Right cardiac atrium (tissue), 5 donors: Measurements from ENCODE around the gene COL23A1. TPM values are rescaled to one million over a fixed set of nuclear protein-coding genes. Genes with fewer than 3 reads are reported as not detected.
A peak's percentile ranks its signal among the peaks of the same experiment; 100 is the strongest.

Source experiments
- ATAC-seq, 2 donors: fragments of 200-7000 bp; cut with Tn5 transposase; one replicate each; pipeline versions ENCODE4 v1.8.0 to v1.9.1; 2020; ENCODE audit warnings: moderate library complexity in 2 of 2, mild to moderate bottlenecking in 1 of 2
- DNase-seq, 3 donors: peaks; one replicate each; pipeline ENCODE4 v3.0.0-alpha.2; 2020
- H3K27ac ChIP-seq: one replicate; pipeline ENCODE4 v1.5.1; 2013; ENCODE audit warnings: mild to moderate bottlenecking, low read length, control low read depth, moderate library complexity
- H3K27me3 ChIP-seq: one replicate; pipeline ENCODE4 v1.6.1; 2013; ENCODE audit not compliant: control insufficient read depth, insufficient read depth
- H3K4me1 ChIP-seq: one replicate; pipeline ENCODE4 v1.6.1; 2013; ENCODE audit warnings: low read length; ENCODE audit not compliant: control insufficient read depth, insufficient read depth
- H3K4me3 ChIP-seq: one replicate; pipeline ENCODE4 v1.5.1; 2013; ENCODE audit warnings: low read length, control low read depth
- H3K9me3 ChIP-seq: one replicate; pipeline ENCODE4 v1.6.1; 2013; ENCODE audit warnings: low read length; ENCODE audit not compliant: control insufficient read depth
- WGBS: extraction: QIAGEN DNeasy Blood & Tissue Kit; methylation state at CpG from one replicate; pipeline ENCODE4 v1.1.7; 2013; 5-methylcytosine and 5-hydroxymethylcytosine counted together
- intact Hi-C, 4 donors: fragments of 100-400 bp; cut with DNase I; formaldehyde crosslinking; loops; one replicate each; pipeline versions ENCODE4 v1.11.0 to v1.14.0; 2022 to 2023
- polyA plus RNA-seq: library from polyadenylated mRNA; stranded (reverse); fragments of 200-250 nt; gene quantifications from one replicate; pipeline ENCODE4 v1.2.3, GENCODE V29; 2013
- total RNA-seq, 4 donors: library from RNA; stranded (reverse); fragmentation: NEBNext Ultra II Directional; extraction: Animal tissue kit (Norgen Biotek cat#: 25700); gene quantifications; one replicate each; pipeline ENCODE4 v1.2.1, GENCODE V29; 2021
- donor health status: healthy with polysubstance abuse.
- donor health status: DM: no; HTN: yes; CAD: no.
- donor health status: DM: no; HTN: no; CAD: no.
- donor health status: DM: no; HTN: yes; CAD: no; lungs with severe emphysema.
- donor health status: DM: yes; HTN: yes; CAD: no.

Gene COL23A1
- total and polyA plus RNA-seq, 5 donors: 2.5 to 13.6 (median 6.3) TPM

GRCh38 chr5:178544166-178544834, 45.9 kb downstream of the COL23A1 start:
- Histone ChIP-seq H3K27ac (peak overlapping the region; percentile 5), H3K27me3 (no peaks in the 10 kb centered on the region), H3K4me3 (no peak overlapping the region), H3K9me3 (no peaks in the 10 kb centered on the region), H3K4me1 (no peaks in the 10 kb centered on the region)
- DNase-seq: peak; percentile 36 to 84 (median 76)
- ATAC-seq: peak; percentile 45 to 61
- intact Hi-C loops: loop anchor here in 2 of 4 donors (10.0 kb wide), 2 partner anchors 69 to 79 kb away; no protein-coding TSS in a partner anchor
- 87% methylated on average over 22 of the region's 22 CpGs for WGBS

DNA sequence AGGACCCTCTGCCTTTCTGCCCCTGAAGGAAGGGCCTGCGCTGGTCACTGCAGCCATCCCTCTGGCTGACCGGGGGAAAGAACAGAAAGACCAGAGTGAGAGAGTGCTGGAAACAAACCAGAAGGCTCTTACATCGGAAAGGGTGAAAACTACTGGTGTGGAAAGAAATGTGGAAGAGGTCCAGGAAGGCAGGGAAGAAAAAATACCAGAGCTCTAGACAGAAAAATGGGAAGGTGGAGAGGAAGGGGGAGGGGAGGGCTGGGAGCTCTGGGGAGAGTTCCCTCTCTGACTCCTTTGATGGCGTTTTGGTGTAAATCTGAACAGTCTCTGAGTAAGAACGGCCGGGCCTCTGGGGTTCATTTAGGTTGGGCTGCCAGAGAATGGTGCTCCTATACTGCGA, 47.7 kb downstream of the COL23A1 start:
- 26% methylated on average over 7 of the region's 7 CpGs for WGBS
- Histone ChIP-seq H3K9me3 (no peaks in the 10 kb centered on the region), H3K27ac (no peak overlapping the region), H3K4me1 (no peaks in the 10 kb centered on the region), H3K4me3 (no peak overlapping the region), H3K27me3 (no peaks in the 10 kb centered on the region)
- ATAC-seq (peak; percentile 41 to 46), DNase-seq (no peak)
- intact Hi-C loops: loop anchor here in 2 of 4 donors (10.0 kb wide), 2 partner anchors 68 to 78 kb away; no protein-coding TSS in a partner anchor

- H3K4me1 ChIP-seq: peaks cover 2% of the 10 kb centered on the region
- no peaks in the 10 kb centered on the region for H3K9me3 ChIP-seq
- intact Hi-C loops: loop anchor here in 2 of 4 donors (10.0 kb wide), 2 partner anchors 66 to 76 kb away; no protein-coding TSS in a partner anchor
- no peaks in the 10 kb centered on the region for H3K27me3 ChIP-seq
- no peak overlapping the region for H3K27ac ChIP-seq
- 96% methylated on average over 6 of the region's 6 CpGs for WGBS
- no peak for DNase-seq
- H3K4me3 ChIP-seq: no peak overlapping the region
- ATAC-seq: no peak
These were observed 49.7 kb downstream of the COL23A1 start for GRCh38 chr5:178540526-178540925.

GRCh38 chr5:178538741-178539229, 51.4 kb downstream of the COL23A1 start:
- intact Hi-C loops: no loop called here
- H3K27me3 ChIP-seq: no peaks in the 10 kb centered on the region
- WGBS: 82% methylated on average over 7 of the region's 7 CpGs
- no peak for DNase-seq
- no peak overlapping the region for H3K4me3 ChIP-seq
- H3K27ac ChIP-seq: no peak overlapping the region
- H3K4me1 ChIP-seq: peaks cover 6% of the 10 kb centered on the region
- no peak for ATAC-seq
- no peaks in the 10 kb centered on the region for H3K9me3 ChIP-seq

GRCh38 chr5:178537467-178538371, 52.5 kb downstream of the COL23A1 start:
- WGBS: 83% methylated on average over 31 of the region's 31 CpGs
- intact Hi-C loops: no loop called here
- peaks cover 6% of the 10 kb centered on the region for H3K4me1 ChIP-seq
- no peak overlapping the region for H3K4me3 ChIP-seq
- H3K9me3 ChIP-seq: no peaks in the 10 kb centered on the region
- H3K27ac ChIP-seq: no peak overlapping the region
- no peaks in the 10 kb centered on the region for H3K27me3 ChIP-seq
- DNase-seq: no peak
- no peak for ATAC-seq

- H3K9me3 ChIP-seq: no peaks in the 10 kb centered on the region
- H3K27me3 ChIP-seq: no peaks in the 10 kb centered on the region
- peaks cover 6% of the 10 kb centered on the region for H3K4me1 ChIP-seq
- intact Hi-C loops: no loop called here
- WGBS: 84% methylated on average over 26 of the region's 26 CpGs
- H3K27ac ChIP-seq: no peak overlapping the region
- ATAC-seq (no peak), DNase-seq (no peak)
- no peak overlapping the region for H3K4me3 ChIP-seq
These were observed 53.4 kb downstream of the COL23A1 start for GRCh38 chr5:178536541-178537466.

GRCh38 chr5:178535299-178536175, 54.7 kb downstream of the COL23A1 start:
- no peak overlapping the region for H3K4me3 ChIP-seq
- peaks cover 6% of the 10 kb centered on the region for H3K4me1 ChIP-seq
- peak; percentile 95 to 97 for ATAC-seq
- 56% methylated on average over 20 of the region's 20 CpGs for WGBS
- H3K27me3 ChIP-seq: no peaks in the 10 kb centered on the region
- no peaks in the 10 kb centered on the region for H3K9me3 ChIP-seq
- peak; percentile 87 to 93 (median 88) for DNase-seq
- H3K27ac ChIP-seq: peak overlapping the region; percentile 25
- intact Hi-C loops: no loop called here

GRCh38 chr5:178533136-178533535, 57.1 kb downstream of the COL23A1 start:
- Histone ChIP-seq H3K4me1 (peaks cover 6% of the 10 kb centered on the region), H3K27me3 (no peaks in the 10 kb centered on the region), H3K27ac (no peak overlapping the region), H3K9me3 (no peaks in the 10 kb centered on the region), H3K4me3 (no peak overlapping the region)
- 88% methylated on average over 10 of the region's 10 CpGs for WGBS
- intact Hi-C loops: loop anchor here in 1 of 4 donors (5.0 kb wide), 1 partner anchor 71 kb away; no protein-coding TSS in a partner anchor
- DNase-seq (no peak), ATAC-seq (no peak)

- Histone ChIP-seq H3K27ac (no peak overlapping the region), H3K4me3 (no peak overlapping the region), H3K4me1 (peaks cover 6% of the 10 kb centered on the region), H3K9me3 (no peaks in the 10 kb centered on the region), H3K27me3 (no peaks in the 10 kb centered on the region)
- WGBS: 64% methylated on average over 7 of the region's 7 CpGs
- intact Hi-C loops: loop anchor here in 1 of 4 donors (5.0 kb wide), 1 partner anchor 70 kb away; no protein-coding TSS in a partner anchor
- DNase-seq: no peak
- ATAC-seq: no peak
These were observed 57.5 kb downstream of the COL23A1 start for GRCh38 chr5:178532666-178533065.
